Stimulated activated naive CD8-positive, alpha-beta T cell treated with anti-CD3 and anti-CD28 coated beads, Interleukin-15, Interleukin-2, amounts not matched to agents 100 U/mL and 50 U/mL, for 24 hours (primary cell): ENCODE measurements around the gene SFXN1.

Experiments
- ATAC-seq: fragments of 150-1000 bp; cut with Tn5 transposase; one replicate; pipeline ENCODE4 v1.10.0; 2021
- DNase-seq: peaks from one replicate; pipeline ENCODE4 v3.0.0; 2021

Gene SFXN1

DNA sequence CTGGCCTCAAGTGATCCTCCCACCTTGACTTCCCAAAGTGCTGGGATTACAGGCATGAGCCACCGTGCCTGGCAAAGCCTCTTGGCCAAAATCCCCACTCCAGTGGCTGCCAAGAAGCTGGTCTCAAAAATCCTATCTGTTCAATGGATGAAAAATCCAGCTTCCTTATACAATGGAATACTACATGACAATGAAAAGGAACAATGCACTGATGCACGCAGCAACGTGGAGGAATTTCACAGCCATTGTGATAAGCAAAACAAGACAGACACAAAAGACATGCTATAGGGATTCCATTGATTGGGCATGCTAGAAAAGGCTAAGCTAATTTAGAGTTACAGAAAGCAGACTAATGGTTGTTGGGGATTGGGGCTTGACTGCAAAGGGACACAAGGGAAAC, 13.1 kb upstream of the SFXN1 start:
- DNase-seq (no peak), ATAC-seq (no peak)

DNA sequence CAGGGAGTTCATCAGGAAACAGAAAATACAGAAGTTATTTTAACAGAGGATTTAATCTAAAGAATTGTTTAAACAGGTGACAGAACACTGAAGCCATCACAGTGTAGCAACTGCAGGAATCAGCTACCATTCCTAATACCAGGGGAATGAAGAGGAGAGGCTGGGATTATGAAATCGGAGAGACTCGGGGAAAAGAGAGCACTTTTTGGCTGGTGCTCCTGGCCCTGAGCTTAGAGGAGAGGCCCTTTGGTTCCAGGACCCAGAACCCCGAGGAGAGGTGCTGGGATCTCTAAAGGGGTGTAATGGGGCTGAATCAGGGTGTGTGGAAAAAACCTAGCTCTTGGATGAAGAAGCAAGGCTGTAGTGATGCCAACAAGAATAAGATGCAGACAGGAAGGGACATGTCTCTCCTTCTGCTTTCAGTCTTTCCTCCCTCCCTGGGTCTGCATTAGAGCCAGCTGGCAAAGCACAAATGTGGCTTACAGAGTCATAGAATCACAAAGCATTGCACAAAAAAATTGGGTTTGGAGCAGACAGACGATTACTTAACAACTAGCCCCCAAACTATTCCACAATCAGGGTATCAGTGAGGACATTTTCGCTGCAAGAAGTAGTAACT, 11.6 kb upstream of the SFXN1 start:
- DNase-seq: no peak
- ATAC-seq: no peak

DNA sequence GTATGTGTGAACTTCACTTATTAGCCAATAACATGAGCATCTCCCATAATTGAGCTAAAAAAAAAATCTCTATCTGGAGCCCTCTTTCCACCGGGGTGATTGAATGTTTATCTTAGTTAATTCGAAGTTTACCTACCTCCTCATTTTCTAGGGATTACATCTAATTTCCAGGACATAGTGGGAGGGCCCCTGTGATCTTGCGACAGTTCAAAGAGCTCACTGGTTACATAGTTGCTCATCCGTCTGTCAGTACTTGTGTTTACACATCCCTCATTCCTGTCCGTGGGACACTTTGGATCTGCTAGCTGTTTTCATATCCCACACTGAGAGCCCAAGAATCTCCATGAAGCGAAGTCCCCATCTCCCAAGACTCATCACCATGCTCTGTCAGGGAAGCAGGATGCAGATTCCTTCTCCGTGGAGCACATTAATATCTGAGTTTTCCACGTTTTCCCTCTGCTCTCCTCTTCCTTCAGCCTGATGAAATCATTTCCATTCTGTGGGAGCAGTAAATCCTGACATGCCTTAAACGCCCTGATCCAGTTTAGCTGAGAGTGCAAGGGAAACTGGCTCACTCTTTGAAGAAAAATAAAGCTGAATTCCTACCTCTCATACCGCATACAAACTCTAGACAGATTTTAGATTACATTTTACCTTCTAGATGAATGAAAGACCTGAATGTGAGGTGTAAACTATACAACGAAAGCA, 10.2 kb upstream of the SFXN1 start:
- no peak for ATAC-seq
- DNase-seq: no peak

DNA sequence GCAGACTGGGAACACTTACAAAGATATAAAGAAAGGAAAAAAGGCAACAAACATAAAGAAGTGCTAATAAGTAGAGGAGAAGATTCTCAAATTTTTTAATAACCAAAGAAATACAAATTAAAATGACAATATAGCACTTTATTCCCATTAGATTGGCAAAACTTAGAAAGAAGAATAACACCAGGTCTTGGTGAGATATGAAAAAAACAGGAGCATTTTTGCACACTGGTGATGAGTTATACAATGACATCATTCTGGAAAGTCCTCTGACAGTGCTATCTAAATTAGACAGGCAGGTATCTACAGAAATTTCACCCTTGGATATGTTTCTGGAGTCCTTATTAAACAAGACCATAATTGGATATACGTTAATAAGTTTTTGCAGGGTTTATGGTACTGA, 9.5 kb upstream of the SFXN1 start:
- ATAC-seq (no peak), DNase-seq (no peak)

DNA sequence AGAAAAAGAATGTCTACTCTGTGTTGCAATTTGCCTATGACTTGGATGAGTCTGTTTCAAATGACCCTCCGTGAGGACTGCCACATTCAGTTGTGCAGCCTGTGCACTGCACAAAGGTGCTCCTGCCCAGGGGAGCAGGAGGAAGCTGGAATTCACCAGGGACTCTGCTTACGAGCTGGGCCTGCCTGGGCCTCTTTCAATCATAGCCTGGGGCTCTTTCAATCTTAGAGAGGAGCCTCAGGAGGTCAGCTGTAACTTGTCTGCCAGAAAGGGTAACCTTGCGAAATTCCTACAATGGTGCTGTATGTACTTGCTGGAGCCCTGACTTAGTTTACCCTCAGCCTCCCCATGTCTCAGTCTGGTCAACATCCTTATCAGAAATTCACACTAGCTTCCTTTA, 8.4 kb upstream of the SFXN1 start:
- no peak for DNase-seq
- ATAC-seq: no peak

DNA sequence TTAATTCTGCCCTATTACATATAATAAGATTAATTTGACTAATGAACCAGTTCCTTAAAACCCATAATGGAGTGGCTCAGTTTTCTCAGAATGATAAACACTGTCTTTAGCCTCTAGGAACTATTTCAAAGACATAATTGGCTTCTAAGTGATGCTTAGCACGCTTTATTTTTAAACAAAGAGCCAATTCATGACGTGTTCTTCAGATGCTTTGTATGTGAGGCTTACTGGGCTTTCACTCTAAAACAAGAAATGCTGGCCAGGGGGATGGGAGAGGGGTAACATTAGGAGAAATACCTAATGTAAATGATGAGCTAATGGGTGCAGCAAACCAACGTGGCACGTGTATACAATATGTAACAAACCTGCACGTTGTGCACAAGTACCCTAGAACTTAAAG, 7.6 kb upstream of the SFXN1 start:
- DNase-seq: no peak

DNA sequence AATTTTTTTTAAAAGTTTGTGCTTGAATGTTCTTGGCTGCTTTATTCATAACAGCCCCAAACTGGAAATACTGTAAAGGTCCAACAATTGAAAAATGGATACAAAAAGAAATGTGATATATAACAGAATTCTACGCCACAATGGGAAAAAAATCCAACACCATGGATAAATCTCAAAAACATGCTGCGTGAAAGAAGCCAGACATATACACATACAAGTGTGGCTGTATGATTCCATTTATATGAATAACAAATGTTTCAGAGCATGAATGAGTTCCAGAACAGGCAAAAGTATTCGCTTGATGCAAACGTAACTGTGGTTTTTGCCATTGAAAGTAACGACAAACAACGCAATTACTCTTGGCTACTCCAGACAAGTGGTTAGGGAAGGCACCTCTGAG, 7.2 kb upstream of the SFXN1 start:
- no peak for DNase-seq
- no peak for ATAC-seq

More for the DNA sequence above, 7.6 kb upstream of the SFXN1 start:
- no peak for ATAC-seq

DNA sequence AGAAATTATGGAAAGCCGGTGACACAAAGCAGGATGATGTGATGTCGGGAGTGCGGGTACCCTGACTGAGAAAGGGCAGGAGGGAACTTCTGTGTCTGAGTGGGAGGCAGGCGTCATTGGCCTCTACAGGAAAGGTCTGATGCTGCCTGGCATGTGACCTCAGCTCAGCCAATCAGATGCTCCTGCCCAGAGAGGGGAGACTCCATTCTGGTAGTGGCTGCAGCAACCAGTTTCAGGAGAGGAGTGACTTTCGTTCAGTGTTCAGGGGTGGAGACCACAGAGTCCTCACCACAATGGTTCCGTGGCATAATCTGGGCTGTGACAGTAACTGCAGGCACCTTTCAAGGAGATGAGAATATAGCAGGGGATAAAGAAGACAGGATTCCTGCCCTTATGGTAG, 6.7 kb upstream of the SFXN1 start:
- ATAC-seq: peak; percentile 94
- DNase-seq: peak; percentile 63

DNA sequence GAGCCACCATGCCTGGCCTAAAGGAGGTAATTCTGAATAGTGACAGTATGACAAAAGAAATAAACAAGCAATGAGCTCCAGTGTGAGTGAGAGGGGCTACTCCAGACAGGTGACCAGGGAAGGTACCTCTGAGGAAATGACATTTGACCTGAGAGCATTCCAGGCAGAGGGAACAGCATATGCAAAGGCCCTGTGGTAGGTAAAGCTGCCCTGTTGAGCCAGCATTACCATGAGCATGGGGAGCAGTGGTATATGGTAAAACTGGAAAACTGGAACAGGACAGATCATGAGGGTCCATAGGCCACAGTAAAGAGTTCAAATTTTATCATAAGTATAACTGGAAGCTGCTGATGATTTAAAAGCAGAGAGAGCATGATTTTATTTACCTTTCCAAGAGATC, 6.0 kb upstream of the SFXN1 start:
- DNase-seq: no peak
- ATAC-seq: no peak

DNA sequence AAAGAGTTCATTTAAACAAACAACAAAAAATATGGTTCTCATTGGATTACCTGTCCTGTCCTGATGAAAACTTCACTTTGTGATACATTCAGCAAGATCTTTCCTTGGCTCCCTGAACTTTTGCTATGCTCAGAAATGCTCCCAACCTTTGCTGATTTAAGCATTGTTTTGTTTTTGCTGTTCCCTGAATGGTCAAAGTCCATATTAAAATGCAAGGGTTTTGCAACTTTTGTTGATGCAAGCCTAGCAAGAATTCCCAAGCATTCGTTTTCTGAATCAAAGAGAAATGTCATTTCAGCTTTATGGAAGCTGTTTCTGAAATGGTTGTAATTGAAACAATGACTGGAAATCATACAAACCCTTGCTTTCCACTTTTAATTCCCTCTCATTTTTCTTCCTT, 3.1 kb upstream of the SFXN1 start:
- ATAC-seq: no peak
- no peak for DNase-seq

DNA sequence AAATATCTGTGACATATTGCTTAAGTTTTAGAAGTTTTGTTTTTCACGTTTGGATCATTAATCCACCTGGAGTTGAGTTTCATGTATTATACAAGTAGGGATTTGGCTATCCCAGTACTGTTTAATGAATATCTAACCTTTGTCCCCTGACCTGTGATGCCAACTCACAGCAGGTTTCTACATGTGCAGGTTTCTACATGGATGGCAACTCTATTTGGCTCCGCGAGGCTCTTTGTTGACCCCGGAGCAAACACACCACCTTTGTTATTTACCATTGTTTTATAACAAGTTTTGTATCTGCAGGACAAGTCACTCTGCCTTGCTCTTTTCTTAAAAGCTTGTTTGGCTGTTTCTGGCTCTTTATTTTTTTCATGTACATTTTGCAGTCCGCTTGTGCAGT, 920 bp upstream of the SFXN1 start:
- no peak for DNase-seq
- ATAC-seq: no peak

DNA sequence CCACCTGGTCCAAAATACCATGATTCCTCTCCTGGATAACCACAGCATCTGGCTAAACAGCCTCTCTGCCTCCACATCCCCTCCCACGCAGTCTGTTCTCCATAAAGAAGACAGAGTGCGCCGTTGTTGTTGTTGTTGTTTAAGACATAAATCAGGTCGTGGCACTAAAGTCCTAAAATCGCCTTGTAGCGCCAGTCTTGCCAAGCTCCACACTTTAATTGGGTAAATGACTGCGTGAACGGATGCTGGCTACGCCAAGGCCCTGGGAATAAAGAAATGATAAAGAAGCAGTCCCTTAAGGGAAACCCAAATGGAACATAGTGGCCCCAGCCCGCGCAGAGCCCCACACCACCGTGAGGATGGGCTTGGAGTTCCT, 364 bp upstream of the SFXN1 start:
- no peak for ATAC-seq
- DNase-seq: no peak

DNA sequence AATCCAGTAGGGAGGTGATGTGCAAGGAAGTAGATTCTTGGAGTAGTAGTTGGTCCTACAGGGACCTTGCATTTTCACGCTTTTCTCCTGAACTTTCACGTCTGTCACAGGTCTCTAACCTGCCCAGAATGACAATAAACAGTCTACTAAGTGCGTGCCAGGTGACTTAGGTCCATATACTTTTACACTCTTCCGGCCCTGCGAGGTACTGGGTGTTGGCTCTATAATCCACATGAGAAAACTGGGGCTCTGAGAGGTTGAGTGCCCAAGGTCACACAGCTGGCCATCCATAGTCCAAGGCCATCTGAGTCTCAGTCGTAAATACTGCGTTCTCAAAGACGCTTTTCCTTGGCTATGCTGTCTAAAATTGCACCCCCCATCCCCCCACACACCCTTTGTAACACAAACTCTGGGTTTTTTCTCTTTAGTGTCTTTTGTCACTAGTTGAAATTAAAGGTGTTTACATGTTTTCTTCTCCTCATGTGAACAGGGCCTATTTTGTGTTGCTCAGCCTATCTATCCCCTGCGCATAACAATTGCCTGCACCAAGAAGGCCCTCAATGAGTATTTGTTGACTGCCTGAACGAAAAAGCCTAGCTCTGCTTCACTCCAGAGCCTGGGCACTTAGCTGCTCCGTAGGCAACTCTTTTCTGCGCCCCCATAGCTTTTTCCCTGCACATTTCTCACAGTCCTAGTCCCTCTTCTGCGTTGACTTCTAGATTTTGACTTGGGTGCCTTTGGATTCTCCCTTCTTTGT, 943 bp downstream of the SFXN1 start:
- ATAC-seq (no peak), DNase-seq (no peak)

DNA sequence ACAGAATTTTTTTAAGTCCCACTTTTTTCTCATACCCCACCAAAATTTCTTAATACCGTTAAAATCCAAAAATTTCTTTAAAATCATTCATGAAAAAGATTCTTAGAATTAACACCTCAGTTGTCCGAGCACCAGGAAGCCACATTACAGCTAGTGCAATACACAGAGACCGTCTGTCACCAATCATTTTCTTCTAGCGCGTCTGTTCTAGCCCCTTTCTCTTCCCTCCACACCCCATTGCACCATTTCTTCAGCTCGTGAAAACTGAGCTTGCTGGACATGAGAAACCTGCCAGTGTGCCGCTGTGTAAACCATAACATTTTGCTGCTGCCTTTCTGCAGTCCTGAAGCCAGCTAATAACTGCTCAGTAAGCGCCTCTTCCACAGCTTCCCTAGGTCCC, 5.0 kb downstream of the SFXN1 start:
- ATAC-seq: no peak
- DNase-seq: no peak

DNA sequence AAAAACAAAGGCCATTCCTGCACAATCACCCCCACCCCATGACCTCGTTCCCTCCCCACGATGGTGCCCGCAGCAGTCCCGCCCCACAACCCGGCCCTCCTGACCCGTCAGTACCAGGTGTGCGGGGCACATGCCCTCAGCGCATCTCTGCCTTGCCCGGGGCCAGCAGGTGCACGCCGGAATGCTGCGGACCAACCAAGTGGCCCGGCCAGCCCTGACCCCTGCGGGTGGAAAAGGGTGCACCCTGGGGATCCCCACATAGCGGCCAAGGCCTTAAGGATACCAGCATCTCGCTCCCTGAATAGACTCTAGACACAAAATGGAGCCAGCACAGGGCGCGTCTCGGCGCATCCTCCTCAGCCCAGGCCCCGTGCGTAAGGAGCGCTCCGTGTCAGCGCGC, 6.0 kb downstream of the SFXN1 start:
- DNase-seq: no peak
- no peak for ATAC-seq

DNA sequence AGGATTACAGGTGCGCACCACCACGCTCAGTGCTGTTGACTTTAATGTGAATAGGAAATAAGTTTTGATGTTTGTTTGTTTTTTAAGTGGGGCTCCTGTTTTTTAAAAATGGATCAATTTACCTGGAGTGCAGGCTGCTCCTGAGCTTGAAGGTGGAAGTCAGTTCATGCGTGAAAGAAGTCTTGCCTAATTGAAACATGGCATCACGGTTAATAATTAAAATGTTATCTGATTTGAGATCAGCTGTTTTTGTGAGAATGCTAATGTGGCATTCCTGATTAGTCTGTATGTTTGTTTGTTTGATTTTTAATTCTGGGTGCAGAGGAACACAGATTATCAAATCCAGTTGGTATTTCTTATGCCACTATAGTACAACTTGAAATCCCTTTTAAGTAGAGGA, 6.5 kb downstream of the SFXN1 start:
- DNase-seq (no peak), ATAC-seq (no peak)

DNA sequence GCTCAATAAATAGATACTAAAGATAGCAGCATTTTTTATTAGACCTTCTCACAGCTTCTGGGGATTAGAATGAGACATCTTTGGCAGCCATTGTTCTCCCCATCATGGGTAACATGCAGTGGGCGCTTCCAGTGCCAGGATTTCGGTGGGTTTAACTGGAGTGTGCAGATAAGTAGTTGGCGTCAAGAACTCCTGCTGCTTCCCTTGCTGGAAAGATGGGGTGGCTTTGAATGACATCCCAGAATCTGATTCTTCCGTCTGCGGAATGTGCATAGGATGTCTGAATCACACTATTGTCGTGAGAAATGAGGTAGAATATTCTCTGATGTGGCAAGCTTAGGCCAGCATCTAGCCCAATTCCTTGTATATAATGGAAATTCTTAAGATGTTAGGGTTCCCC, 7.3 kb downstream of the SFXN1 start:
- DNase-seq (no peak), ATAC-seq (no peak)

DNA sequence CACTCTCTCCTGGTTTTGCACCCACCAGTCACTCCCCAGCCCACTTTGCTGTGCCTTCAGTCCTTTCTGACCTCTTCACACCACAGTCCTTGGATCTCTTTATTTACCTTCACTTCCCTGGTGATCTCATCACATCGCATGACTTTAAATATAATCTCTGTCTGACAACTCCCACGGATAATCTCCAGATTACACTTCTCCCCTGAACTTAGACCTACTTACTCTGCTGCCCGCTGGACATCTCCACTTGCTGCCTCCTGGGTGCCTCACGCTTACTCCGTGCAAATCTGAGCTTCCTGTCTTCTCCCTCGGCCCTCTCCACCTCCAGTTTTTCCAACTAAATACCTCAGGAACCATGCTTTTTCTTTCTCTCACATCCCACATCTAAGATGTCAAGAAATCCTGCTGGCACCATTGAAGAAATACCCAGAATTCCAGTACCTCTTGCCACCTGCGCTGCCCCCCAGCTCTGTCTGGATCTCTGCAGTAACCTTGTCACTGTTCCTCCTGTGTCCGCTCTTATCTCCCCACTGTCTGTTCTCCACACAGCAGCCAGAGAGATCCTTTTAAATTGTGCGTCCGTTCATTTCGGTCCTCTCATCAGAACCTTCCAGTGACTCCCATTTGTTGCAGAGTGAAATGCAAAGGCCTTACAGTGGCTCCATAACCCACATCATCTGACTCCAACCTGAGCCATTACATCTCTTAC, 9.3 kb downstream of the SFXN1 start:
- DNase-seq: no peak
- ATAC-seq: no peak

DNA sequence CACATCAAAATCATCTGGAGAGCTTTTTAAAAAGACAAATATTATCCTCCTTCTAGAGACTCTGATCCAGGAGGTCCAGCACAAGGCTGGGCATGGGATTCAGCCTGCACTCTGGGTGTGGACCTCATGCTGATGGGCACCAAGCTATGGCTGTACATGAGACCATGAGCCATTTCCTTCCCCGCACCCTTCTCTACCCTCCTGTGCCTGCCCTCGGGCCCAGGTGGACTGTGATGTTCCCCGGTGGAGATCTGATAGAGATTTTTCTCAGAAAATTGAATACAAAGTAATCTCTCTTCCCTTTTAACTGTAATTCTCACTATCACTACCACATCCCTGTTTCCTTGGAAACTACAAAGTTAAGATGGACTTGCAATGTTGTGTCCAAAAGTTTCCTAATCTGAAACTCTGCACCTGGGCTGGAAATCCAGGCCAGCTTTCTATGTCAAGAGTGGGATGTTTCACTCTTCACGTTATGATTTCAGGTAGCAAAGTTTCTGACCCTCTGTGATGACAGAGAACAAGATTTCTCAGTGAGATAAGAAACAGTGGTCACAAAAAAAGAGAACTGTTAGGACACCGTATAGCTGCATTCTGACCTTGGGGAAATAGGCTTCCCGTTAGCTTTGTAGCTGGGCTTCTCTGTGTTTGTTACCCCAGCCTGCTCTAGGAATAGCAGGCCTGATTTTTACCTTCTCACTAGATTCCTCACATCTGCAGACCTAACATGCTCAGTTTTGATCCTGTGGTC, 11.5 kb downstream of the SFXN1 start:
- ATAC-seq (no peak), DNase-seq (no peak)

DNA sequence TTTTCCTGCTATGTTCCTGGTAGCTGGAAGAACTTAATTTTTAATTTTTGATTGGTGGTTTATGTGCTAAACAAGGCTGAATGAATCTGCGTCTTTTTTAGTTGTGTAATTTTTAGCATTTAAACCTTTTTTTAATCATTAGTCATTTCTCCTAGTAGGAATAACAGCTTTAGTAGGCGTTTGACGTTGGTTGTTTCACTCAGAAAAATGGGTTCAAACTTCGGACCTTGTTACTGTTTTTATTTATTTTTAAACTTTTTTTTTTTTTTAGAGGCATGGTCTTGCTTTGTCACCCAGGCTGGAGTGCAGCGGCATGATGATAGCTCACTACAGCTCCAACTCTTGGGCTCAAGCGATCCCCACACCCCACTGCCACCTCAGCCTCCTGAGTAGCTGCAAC, 12.9 kb downstream of the SFXN1 start:
- DNase-seq (no peak), ATAC-seq (no peak)

DNA sequence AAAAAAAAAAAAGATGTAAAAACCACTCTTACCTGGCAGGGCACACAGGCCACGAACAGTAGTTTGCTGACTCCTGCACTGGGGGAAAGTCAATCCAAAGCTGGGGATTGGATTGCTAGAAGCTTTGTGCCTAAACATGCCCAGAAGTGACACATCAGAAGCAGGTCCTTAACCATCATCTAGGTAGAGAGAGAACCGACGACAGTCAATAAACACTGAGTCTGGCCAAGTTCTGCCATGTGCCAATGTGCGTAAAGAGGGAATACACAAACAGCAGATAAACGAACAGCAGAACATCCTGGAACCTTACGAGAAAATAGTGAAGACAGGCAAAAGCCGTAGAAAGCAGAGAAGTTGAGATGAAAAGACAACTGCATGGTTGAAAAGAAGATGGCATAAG, 14.9 kb downstream of the SFXN1 start:
- DNase-seq: no peak
- no peak for ATAC-seq

DNA sequence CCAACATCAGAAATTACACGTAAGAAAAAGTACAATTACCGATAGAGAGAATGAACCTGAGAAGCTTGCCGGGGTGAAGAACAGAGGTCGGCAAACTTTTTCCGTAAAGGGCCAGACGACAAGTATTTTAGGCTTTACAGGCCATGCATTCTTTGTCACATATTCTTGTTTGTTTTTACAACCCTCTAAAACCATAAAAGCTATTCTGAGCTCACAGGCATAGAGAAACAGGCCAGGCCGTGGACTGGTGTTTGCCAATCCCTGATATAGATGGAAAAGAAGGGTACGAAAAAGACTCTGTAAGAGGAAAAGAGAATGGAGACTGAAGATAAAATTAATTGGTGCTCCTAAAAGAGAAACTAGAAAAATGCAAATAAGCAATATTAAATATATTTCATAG, 15.4 kb downstream of the SFXN1 start:
- no peak for DNase-seq
- ATAC-seq: no peak
